Activated gamma-delta T cell treated with anti-CD3 and anti-CD28 coated beads, Interleukin-2, amount 50 U/mL, for 16 hours (primary cell): ENCODE measurements around the gene GGACT.
"Not testable (repeated sequence)": the region's sequence is repeated elsewhere in the genome, so short reads cannot be mapped to it uniquely, and the experiment has no call there.

Experiments
- DNase-seq: peaks from one replicate; pipeline ENCODE4 v3.0.0-alpha.2; 2020; ENCODE audit warnings: low read depth

The GGACT gene

GRCh38 chr13:100588331-100589177, at the start of gene GGACT:
Gene GGACT, minus strand, starts transcription at chr13:100588789. Its CDS starts 56,198 bp downstream, at chr13:100532591.
- peak; percentile 76 for DNase-seq

- DNase-seq, result no peak
Observed at GRCh38 chr13:100637796-100638195, 49.2 kb upstream of the GGACT start.

GRCh38 chr13:100637380-100637779, 48.8 kb upstream of the GGACT start:
- no peak for DNase-seq

- no peak for DNase-seq
Observed at GRCh38 chr13:100636441-100636840, 47.9 kb upstream of the GGACT start.

- DNase-seq, result no peak
Observed at GRCh38 chr13:100636004-100636403, 47.4 kb upstream of the GGACT start.

- no peak for DNase-seq
Observed at GRCh38 chr13:100634696-100635095, 46.1 kb upstream of the GGACT start.

- DNase-seq, result no peak
Observed at GRCh38 chr13:100633461-100633860, 44.9 kb upstream of the GGACT start.

- no peak for DNase-seq
Observed at GRCh38 chr13:100630555-100630954, 42.0 kb upstream of the GGACT start.

- no peak for DNase-seq
Observed at GRCh38 chr13:100627120-100627519, 38.5 kb upstream of the GGACT start.

- DNase-seq, result no peak
Observed at GRCh38 chr13:100625447-100625846, 36.9 kb upstream of the GGACT start.

- DNase-seq, result no peak
Observed at GRCh38 chr13:100620792-100621191, 32.2 kb upstream of the GGACT start.

GRCh38 chr13:100619940-100620339, 31.4 kb upstream of the GGACT start:
- no peak for DNase-seq

GRCh38 chr13:100618897-100619296, 30.3 kb upstream of the GGACT start:
- not testable (repeated sequence) for DNase-seq

- no peak for DNase-seq
Observed at GRCh38 chr13:100613031-100613430, 24.4 kb upstream of the GGACT start.

- no peak for DNase-seq
Observed at GRCh38 chr13:100611678-100612492, 23.3 kb upstream of the GGACT start.

- DNase-seq, result no peak
Observed at GRCh38 chr13:100610391-100611347, 22.1 kb upstream of the GGACT start.

GRCh38 chr13:100608906-100609305, 20.3 kb upstream of the GGACT start:
- no peak for DNase-seq

- no peak for DNase-seq
Observed at GRCh38 chr13:100608489-100608888, 19.9 kb upstream of the GGACT start.

- no peak for DNase-seq
Observed at GRCh38 chr13:100604918-100605710, 16.5 kb upstream of the GGACT start.

- no peak for DNase-seq
Observed at GRCh38 chr13:100602493-100603111, 14.0 kb upstream of the GGACT start.

- DNase-seq, result no peak
Observed at GRCh38 chr13:100601716-100602115, 13.1 kb upstream of the GGACT start.
